T-helper 1 cell (primary cell): ENCODE measurements around the gene CYGB.
"Not testable (repeated sequence)": the region's sequence is repeated elsewhere in the genome, so short reads cannot be mapped to it uniquely, and the experiment has no call there.

Experiments
- DNase-seq, 5 donors: peaks; one replicate each; pipeline ENCODE4 v3.0.0-alpha.2; 2012 to 2020

CYGB gene

GRCh38 chr17:76537288-76537577, 276 bp downstream of the CYGB start:
- no peak for DNase-seq

- no peak for DNase-seq
These were observed 810 bp downstream of the CYGB start for GRCh38 chr17:76536511-76537287.

DNA sequence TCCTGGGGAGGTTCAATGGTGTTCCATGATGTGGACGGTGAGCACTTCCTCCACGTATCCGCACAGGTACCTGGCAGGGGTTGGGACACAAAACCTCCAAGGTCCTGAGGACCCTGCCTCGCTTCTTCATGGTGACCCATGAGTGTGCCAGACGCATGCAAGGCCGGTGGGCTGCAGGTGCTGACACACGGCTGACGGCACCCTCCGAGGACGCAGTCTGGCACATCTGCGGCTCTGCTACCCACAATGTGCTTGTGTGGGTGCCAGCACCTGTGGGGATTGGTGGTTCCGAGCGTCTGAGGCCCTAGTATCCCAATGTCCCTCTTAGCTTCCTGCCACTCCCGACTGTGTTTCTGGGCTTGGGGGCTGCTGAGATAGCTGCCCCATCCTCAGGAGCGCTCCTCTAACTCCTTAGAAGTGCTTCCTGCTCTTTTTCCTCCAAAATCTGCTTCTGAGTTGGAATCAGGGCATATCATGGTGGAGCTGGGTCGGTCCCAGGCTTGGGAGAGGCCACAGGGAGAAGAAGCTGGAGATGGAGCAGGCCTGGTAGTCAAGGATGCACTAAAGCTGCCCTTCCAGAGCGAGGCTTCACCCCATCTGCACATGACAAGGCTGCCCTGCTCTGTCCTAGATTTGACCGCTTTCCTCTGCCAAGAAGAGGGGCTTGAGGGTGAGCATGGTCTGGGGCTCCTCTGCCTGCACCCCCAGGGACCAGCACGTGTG, 1.6 kb downstream of the CYGB start:
- DNase-seq = no peak

DNA sequence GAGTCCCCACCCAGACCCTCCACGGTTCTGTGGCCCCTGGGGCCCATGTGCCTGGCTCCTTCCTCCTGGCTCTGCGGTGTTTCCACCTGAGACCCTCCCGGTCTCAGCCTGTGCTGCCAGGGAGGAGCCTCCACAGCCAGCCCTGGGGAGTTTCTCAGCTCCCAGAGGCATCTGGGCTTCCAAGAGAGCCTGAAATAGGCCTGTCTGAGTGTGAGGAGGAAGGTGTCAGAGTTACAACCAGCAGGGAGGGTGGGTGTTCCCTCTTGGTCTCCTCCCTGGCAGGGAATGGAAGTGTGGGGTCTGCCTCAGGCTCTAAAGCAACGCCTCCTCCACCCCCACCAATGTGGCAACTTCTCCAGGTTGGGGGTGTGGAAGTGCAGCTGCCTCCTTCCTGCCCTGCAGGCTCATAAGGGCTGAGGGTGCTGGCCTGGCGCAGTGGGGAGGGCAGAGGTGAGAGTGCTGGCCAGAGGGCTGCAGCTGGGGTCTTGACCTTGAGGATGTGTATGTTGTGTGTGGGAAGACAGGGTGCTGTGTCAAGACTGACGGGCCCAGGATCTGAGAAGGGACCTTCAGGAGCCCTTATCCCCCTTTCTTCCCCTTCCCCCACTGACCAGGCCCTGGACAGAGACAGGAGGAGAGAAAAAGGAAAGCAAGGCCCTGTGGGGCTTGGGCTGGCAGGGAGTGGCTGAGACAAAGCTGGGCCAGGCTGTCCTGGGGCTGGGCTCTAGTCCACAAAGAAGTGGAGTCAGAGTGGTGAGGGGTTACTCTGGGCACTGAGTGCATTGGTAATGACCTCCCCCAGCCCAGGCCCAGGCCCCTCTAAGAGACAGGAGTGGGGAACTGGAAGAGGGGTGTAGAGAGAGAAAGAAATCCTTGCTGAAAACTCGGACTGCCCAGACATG, 2.4 kb downstream of the CYGB start:
- no peak for DNase-seq

- DNase-seq = not testable (repeated sequence)
These were observed 3.7 kb downstream of the CYGB start for GRCh38 chr17:76533640-76534359.

GRCh38 chr17:76532072-76532651, 5.3 kb downstream of the CYGB start:
- DNase-seq = no peak

DNA sequence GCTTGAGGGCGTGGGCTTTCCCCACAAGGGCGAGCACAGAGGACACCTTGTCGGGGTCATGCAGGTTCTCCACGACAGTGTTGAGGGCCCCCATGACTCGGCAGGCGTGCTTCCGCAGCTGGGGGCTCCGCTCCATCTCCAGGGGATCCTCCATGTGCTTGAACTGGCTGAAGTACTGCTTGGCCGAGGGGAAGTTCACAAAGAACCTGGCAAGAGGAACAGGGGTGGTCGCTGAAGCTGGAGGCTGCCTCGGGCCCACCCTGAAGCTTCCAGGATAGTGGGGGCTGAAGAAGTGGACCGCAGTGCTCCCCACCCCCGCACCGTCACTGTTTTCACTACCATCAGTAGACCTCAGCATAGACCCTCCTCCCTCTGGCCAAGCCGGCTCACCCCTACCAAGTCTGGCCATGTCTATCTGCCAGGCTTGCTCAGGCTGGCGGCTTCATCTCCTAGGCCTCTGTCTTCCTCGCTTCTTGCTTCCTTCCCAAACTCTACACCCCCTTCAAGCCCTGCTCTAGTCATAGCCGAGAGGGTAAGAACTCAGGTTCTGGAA, 5.9 kb downstream of the CYGB start:
- DNase-seq = no peak

- no peak for DNase-seq
These were observed 6.6 kb downstream of the CYGB start for GRCh38 chr17:76530811-76531485.

DNA sequence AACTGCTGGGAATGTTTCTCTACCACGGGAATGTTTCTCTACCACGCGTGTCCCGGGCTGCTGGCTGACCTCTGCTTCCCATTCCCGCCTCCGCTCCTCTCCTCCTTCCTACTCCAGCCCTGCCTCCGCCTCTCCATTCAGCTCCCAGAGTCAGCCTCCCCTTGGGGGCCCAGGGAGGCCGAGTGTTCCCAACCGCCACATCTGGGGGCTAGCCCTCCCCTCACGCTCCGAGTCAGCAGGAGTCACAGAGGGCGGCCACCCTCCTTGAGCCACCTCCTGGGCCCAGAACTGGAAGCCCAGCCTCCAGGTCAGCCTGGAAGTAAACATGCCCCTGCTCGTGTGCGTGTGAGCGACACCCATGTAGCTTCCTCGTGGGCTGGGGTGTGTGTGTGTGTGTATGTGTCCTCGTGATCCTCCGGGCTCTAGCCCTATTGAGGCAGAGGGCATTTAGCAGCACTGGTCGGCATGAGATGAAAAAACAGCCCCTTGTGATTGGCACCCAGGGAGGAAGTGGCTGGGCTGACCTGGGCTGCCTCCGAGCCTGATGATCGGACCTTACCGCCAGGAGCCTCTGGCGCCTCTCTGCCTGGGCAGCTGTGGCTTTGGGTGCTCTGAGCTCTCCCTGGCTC, 7.3 kb downstream of the CYGB start:
- no peak for DNase-seq

DNA sequence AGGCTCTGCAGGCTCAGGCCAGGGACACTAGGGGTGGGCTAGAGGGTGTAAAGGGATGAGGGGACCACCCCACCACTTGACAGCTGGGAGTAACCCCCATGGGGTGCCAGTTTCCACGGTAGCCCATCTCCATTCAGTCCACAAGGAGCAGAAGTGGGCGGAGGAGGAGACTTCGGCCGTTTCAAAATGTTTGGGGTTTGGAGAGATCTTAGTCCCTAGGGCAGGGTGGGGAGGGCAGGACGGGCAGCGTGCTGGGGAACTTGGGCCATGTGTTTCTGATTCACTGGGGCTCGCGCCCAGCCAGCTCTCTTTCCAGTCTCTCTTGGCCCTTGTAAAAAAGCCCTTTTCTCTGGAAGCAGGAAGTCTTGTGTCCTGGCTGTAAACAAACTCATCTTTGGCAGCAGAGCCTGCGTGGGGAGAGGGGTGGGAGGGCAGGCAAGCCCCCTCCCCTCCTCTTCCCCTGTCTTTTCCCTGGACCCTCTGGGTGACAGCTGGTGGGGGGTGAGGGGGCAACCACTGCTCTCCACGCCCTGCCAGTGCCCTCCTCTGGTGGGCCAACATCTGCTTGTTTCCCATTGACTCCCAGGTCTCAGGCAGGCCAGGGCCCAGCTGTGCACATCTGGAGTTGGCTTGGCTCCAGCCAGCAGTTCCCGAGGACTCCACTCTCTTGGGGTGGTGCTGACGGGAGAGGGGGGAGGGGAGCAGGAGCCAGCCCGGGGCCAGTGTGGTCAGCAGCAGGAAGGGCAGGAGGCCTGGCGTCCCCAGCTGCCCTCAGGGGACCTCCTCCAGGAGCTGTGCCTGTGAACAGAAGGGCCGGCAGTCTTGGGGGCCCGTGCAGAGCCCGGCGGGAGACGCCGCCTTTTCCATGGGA, 8.1 kb downstream of the CYGB start:
- no peak for DNase-seq

- no peak for DNase-seq
These were observed 8.8 kb downstream of the CYGB start for GRCh38 chr17:76528528-76529223.

- DNase-seq = no peak
These were observed 9.4 kb downstream of the CYGB start for GRCh38 chr17:76528156-76528527.

DNA sequence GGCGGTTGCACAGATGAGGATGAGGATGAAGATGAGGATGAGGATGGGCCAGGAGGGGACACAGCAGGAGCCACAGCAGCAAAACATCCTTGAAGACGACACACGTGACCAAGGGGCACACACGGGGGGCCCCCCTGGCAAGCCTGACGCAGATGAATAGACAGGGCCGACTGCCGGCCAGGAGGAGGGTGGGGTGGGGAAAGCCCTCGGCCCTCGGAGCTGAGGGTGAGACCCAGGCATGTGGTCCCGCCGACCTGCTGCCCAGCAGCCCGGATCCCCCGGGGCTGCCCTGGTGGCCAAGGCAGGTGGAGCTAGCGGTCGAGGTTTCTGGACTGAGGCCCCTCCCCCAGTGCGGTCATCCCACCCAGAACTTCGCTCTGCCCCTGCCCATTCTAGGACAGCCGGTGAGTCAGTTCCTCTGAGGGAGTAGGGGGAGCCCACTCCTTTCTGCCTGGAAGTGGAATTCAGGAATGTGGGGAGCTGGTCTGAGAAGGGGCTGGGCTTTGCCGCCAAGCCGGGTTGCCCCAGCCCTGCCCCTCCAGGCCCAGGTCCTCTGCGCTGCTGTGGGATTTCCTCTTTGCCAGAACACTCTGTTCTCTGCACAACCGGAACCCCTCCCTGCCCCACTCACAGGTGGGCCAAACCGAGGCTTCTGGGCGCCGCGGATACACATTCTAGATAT, 9.9 kb downstream of the CYGB start:
- peak in 2 of 5 donors; percentile 25 to 45 for DNase-seq

- DNase-seq = not testable (repeated sequence)
These were observed 10.5 kb downstream of the CYGB start for GRCh38 chr17:76527016-76527415.

DNA sequence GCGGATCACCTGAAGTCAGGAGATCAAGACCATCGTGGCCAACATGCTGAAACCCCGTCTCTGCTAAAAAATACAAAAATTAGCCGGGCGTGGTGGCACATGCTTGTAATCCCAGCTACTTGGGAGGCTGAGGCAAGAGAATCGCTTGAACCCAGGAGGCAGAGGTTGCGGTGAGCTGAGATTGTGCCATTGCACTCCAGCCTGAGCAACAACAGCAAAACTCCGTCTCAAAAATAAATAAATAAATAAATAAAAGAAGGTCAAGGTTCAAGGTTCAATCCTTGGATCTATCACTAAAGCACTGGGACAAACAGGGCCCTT, 12.0 kb downstream of the CYGB start:
- not testable (repeated sequence) for DNase-seq

DNA sequence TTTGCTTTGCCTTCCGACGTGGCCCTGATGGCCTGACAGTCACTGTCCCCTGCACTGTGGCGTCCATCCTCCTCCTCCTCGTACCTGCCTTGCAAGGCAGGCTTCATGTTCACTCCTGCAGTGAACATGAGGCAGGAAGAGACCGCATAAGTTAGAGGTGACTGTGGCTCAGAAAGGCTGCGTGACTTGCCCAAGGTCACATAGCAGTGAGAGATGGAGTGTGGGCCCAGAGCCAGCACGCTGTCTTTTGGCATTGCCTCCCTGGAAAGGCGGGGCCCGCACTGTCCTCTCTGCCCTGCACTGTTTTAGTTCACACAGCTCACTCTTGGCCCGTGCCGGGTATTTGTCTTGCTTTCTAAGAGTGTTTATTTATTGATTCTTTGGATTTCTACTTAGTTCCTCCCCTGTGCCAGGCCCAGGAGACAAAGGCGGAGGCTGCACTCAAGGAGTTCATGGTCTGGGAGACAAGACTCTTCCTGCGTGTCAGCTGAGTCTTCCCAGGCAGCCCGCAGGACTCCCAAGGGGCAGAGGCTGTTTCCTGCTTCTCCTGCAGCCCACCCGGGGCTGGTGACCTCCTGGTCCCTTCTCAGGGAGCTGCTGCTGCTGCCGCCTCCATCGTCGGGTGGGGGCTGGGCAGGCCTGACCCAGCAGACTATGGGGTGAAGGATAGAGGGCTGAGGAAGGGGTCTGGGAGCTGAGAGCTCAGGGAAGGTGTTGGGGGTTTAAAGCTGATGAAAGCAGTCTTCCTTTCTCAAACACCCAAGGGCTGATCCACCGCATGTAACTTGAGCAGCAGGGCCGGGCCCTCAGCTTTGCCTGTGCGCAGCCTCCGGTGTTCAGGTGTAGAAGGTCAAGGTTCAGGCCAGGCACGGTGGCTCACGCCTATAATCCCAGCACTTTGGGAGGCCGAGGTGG, 12.7 kb downstream of the CYGB start:
- DNase-seq = no peak
